ENCODE data around the gene SUMO2.

GRCh38 chr17:75207760-75208159, 25.0 kb upstream of the SUMO2 start:
- no peak for TF ChIP-seq ZNF274 (IDR thresholded peaks at IDR 0.05; ENCODE audit: low read length)
- no peak for TF ChIP-seq ZNF274 (tag by site-specific recombination; IDR thresholded peaks at IDR 0.05; ENCODE audit: borderline replicate concordance)
- no peak for TF ChIP-seq ATF2 (tag by site-specific recombination; IDR thresholded peaks at IDR 0.05; ENCODE audit: low read depth)
- no peak for TF ChIP-seq REST (tag by site-specific recombination; IDR thresholded peaks at IDR 0.05)
- TF ChIP-seq CTCF (tag by site-specific recombination; IDR thresholded peaks at IDR 0.05): no peak
